SJSA1 (cell line): ENCODE results near the gene ENG. TPM values are rescaled to one million over a fixed set of nuclear protein-coding genes. Genes with fewer than 3 reads are reported as not detected.
A peak's percentile ranks its signal among the peaks of the same experiment; 100 is the strongest.
"Not testable (repeated sequence)": the region's sequence is repeated elsewhere in the genome, so short reads cannot be mapped to it uniquely, and the experiment has no call there.

Source experiments
- DNase-seq, 2 experiments: peaks; one replicate each; pipeline ENCODE4 v3.0.0-alpha.2; 2015 to 2020; ENCODE audit warnings: low spot score in 2 of 2, low read depth in 1 of 2
- H3K27ac ChIP-seq: fragments of 250-450 bp; sonication (Bioruptor Pico); 2 replicates; pipeline ENCODE4 v1.5.1; 2020; ENCODE audit warnings: mild to moderate bottlenecking, moderate library complexity
- H3K27me3 ChIP-seq: fragments of 250-450 bp; sonication (Bioruptor Pico); replicated peaks from 2 replicates; pipeline ENCODE4 v1.5.1; 2020; ENCODE audit warnings: mild to moderate bottlenecking, moderate library complexity
- H3K36me3 ChIP-seq: fragments of 250-450 bp; sonication (Bioruptor Pico); 2 replicates; pipeline ENCODE4 v1.5.1; 2020; ENCODE audit warnings: mild to moderate bottlenecking
- H3K4me1 ChIP-seq: fragments of 250-450 bp; sonication (Bioruptor Pico); replicated peaks from 2 replicates; pipeline ENCODE4 v1.6.1; 2021; ENCODE audit warnings: mild to moderate bottlenecking
- H3K4me3 ChIP-seq: fragments of 250-450 bp; sonication (Bioruptor Pico); 2 replicates; pipeline ENCODE4 v1.5.1; 2020; ENCODE audit warnings: mild to moderate bottlenecking
- H3K9me3 ChIP-seq: fragments of 250-450 bp; sonication (Bioruptor Pico); replicated peaks from 2 replicates; pipeline ENCODE4 v1.5.1; 2020; ENCODE audit warnings: mild to moderate bottlenecking
- total RNA-seq: library from RNA; depleted of rRNA; stranded (reverse); fragments of >200 nt; shearing (Covaris generic); gene quantifications from 2 replicates; pipeline ENCODE4 v1.2.3, GENCODE V29; 2014

The ENG gene
- total RNA-seq, 1 experiment from 2014 or later = 8.7 TPM

DNA sequence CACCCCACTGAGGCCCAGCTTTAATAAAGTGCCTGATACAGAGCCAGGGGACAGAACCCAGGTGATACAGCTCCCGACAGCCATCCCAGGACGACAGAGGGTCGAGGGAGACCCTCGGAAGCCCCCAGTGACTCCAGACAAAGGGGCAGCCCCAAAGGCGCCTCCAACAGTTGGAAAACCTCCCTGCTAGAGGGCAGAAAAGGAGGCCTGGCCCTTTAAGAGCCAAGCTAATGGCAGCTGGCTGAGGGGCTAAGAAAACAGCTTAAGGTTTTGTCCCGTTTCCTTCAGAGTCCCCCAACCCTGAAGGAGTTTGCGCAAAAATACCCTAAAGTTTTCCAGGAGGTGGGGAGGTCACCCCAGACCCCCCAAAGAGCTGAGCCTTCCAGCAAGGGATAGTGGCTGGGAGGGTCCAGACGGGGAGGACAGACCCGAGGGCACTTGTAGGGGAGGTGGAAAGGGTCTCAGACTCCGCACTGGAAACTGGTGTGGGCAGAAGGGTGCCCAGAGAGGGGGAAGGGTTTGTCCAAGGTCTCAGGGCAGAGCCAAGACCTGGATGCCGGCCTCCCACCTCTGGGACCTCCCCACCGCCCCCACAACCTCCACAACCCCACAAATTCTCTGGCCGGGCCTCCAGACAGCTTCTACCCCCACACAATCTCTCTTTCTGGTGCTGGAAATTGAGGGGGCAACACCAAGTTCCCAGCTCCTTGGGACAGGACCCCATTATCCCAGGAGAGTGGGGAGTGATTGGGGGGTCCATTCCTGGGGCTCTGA is 31.2 kb upstream of the ENG start:
- Histone ChIP-seq H3K4me3 (no peak overlapping the region), H3K36me3 (peaks cover 50% of the 10 kb centered on the region), H3K9me3 (no peaks in the 10 kb centered on the region), H3K4me1 (no peaks in the 10 kb centered on the region), H3K27ac (no peak overlapping the region), H3K27me3 (no peaks in the 10 kb centered on the region)
- DNase-seq = no peak

DNA sequence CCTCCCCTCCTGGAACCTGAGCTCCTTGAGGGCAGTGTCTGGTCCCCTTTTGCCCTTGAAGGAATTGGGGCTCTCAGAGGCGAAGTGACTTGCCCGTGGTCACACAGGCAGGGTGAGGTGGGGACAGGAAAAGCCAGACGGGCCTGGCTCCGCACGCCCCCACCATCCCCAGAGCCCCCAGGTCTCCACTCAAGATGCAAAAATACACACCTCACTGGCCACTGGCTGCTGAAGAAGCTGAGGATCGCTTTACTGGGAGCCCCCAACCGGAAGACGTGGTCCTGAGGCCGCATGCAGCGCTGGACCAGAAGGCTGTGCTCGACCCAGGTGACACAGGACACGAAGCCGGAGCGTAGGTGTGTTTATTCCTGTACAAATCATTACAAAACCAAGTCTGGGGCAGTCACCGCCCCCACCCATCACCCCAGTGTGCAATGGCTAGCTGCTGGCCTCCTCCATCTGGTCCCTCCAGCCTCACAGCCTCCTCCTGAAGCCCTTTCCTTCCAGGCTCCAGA is 30.6 kb upstream of the ENG start:
- H3K4me1 ChIP-seq = no peaks in the 10 kb centered on the region
- H3K27me3 ChIP-seq = no peaks in the 10 kb centered on the region
- H3K27ac ChIP-seq = no peak overlapping the region
- H3K4me3 ChIP-seq = no peak overlapping the region
- no peaks in the 10 kb centered on the region for H3K9me3 ChIP-seq
- DNase-seq = no peak
- H3K36me3 ChIP-seq = peaks cover 43% of the 10 kb centered on the region

DNA sequence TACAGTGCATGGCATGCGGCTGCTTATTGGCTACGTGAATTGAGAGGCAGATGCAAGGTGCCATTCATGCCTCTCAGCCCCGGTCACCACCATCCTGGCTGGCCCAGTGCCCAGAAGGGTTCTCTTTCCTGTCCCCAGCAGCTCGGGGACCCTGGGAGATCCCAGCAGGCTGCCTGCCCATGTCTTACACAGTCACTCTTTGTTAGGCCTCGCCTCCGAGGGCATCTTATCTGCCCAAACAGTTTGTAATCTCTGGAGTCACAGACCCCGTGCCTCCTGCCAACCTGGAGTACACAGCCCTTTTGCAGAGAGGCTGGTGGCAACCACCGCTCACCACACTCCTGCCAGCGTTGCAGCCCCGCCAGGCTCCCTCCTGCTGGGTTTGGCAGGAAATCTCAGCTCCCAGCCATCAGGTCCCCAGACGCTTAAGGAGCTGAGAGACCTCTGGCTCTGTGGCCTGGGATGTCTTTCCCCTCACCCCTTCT is 30.0 kb upstream of the ENG start:
- peak in 1 of 2 experiments; percentile 43 for DNase-seq
- Histone ChIP-seq H3K4me3 (no peak overlapping the region), H3K27ac (no peak overlapping the region), H3K9me3 (no peaks in the 10 kb centered on the region), H3K4me1 (no peaks in the 10 kb centered on the region), H3K27me3 (no peaks in the 10 kb centered on the region), H3K36me3 (peaks cover 40% of the 10 kb centered on the region)

DNA sequence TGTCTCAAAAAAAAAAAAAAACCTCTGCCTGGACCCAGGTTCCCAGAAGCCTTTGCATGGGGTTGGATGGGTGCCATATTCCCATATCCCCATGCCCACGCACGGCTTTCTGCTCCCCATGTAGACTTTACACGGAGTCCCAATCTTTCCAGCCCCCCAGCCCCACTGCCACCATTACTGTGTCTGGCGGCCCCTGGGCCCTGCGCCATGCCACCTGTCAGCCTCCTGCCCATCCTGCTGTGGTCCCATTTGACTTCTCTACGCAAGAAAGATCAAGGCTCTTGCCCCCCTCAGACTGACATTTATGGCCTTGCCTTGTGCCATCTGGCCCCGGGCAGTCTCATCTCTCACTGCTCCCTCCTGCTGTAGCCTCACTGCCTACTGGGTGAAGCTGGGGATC is 29.5 kb upstream of the ENG start:
- H3K4me3 ChIP-seq = no peak overlapping the region
- H3K9me3 ChIP-seq = no peaks in the 10 kb centered on the region
- H3K4me1 ChIP-seq = no peaks in the 10 kb centered on the region
- no peak overlapping the region for H3K27ac ChIP-seq
- H3K36me3 ChIP-seq = peaks cover 40% of the 10 kb centered on the region
- DNase-seq = no peak
- no peaks in the 10 kb centered on the region for H3K27me3 ChIP-seq

DNA sequence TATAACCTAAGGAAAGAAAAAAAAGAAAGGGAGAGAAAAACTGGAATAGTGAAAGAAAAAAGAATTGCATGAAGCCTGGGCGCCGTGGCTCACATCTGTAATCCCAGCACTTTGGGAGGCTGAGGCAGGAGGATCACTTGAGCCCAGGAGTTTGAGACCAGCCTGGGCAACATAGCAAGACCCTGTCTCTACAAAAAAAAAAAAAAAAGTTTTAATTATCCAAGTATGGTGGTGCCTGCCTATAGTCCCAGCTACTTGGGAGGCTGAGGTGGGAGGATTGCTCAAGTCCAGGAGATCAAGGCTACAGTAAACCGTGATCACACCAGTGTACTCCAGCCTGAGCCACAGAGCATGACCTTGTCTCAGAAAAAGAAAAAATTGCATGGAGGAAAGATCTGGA is 27.3 kb upstream of the ENG start:
- peaks cover 14% of the 10 kb centered on the region for H3K4me1 ChIP-seq
- not testable (repeated sequence) for H3K27ac ChIP-seq, DNase-seq, H3K9me3 ChIP-seq, H3K4me3 ChIP-seq, H3K27me3 ChIP-seq
- H3K36me3 ChIP-seq = peaks cover 24% of the 10 kb centered on the region

DNA sequence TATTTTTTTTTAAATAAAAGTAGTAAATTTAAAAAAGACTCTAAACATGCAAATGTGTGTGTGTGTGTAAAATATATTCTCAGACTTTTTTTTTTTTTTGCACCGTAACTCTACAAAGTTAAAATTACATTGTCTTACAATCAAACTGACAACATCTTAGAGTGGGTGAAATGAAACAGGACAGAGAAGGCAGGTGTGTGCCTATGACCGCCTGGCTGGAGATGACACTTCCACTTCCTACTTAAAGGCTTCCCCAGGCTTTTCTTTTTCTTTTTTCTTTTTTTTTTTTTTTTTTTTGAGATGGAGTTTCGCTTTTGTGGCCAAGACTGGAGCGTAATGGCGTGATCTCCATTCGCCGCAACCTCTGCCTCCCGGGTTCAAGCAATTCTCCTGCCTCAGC is 25.7 kb upstream of the ENG start:
- H3K27ac ChIP-seq = no peak overlapping the region
- H3K36me3 ChIP-seq = peaks cover 10% of the 10 kb centered on the region
- no peak for DNase-seq
- H3K27me3 ChIP-seq = no peaks in the 10 kb centered on the region
- H3K9me3 ChIP-seq = no peaks in the 10 kb centered on the region
- peaks cover 15% of the 10 kb centered on the region for H3K4me1 ChIP-seq
- H3K4me3 ChIP-seq = no peak overlapping the region

DNA sequence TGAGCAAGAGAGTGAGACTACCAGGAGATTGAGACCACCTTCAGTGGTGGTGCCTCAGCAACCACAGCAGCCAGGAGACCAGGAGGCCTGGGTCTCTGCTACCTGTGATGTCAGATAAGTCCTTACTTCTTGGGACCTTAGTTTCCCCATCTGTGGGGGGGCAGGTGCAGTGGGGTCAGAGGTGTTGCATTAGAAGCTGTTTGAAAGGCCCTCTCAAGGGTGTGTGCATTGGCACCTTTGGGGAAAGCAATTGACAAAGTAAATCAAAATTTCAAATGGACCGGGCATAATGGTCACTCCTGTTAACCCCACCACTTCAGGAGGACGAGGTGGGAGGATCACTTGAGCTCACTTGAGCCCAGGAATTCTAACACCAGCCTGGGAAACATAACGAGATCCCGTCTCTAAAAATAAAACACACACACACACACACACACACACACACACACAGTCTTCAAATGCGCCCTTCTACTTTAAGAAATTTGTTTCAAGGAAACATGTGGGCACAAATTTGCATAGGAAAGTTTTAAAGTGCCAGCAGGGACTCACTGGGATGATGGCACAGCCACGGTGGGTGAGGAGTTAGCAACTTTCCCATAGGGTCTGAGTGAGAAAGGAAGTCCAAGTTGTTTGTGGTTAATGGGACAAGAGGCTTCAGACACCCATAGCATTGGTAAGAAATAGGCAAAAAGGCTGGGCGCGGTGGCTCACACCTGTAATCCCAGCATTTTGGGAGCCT is 24.4 kb upstream of the ENG start:
- H3K4me3 ChIP-seq = no peak overlapping the region
- no peak for DNase-seq
- H3K4me1 ChIP-seq = peaks cover 15% of the 10 kb centered on the region
- H3K36me3 ChIP-seq = 0 out of 2 replicates have a peak, but pooled peaks cover 3% of the 10 kb centered on the region
- no peaks in the 10 kb centered on the region for H3K9me3 ChIP-seq
- H3K27ac ChIP-seq = no peak overlapping the region
- no peaks in the 10 kb centered on the region for H3K27me3 ChIP-seq

DNA sequence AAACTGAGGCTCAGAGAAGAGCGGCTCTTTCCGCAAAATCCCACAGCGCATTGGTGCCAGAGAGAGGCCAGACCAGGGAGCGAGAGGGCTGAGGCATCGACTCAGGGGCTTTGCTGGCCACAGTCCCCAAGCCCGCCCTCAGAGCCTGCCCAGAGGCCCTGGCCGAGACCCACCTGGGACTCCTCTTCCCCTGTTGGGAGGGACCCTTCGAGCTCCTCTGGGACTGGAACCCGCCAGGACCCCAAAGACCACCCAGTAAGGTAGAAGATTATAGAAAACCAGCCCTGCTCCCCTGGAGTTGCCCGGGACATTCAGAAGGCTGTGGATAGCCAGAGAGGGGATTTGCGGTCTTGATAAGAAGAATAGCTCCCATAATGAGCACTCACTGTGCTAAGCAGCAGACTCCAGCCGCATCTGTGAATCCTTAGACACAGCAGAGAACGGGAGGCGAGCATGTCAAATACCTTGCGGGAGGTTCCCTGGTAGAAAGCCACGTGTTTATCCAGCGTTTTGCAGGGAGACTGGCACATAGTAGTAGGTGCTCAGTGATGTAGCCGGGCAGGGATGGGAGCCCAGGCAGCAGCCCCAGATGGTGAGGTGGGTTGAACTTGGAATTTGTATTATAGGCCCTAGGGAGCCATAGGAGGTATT is 23.7 kb upstream of the ENG start:
- Histone ChIP-seq H3K4me3 (peak overlapping the region; percentile 39), H3K4me1 (peaks cover 15% of the 10 kb centered on the region), H3K9me3 (no peaks in the 10 kb centered on the region), H3K27ac (peak overlapping the region; percentile 17; the same call in 1 of the 2 replicates), H3K36me3 (0 out of 2 replicates have a peak, but pooled peaks cover 3% of the 10 kb centered on the region), H3K27me3 (no peaks in the 10 kb centered on the region)
- peak in 1 of 2 experiments; percentile 31 for DNase-seq

DNA sequence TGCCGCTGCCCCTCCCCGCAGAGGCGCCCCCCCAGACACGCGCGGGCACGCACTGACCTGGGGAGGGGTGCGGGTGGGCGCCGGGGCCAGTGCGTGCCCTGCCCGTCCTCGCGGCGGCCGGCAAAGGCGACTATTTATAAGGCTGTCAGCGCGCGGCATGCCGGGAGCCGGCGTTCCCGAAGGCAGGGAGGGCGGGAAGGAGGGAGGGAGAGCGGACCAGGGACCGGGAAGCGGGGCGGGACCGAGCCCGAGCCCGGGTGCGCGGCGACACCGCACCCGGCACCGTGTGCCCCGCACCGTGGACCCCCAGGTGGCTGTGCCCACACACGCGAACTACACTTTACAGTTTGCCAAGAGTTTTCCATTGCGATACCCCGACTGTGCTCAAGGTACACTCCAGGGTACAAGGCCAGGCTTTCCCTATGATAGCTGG is 23.1 kb upstream of the ENG start, which contains the start of gene AK1:
TSS of gene AK1 (minus strand) at position 110 of the 433 bp plus-strand sequence. CDS start 3,058 bp downstream, outside the sequence.
- Histone ChIP-seq H3K4me1 (peaks cover 15% of the 10 kb centered on the region), H3K27ac (peak within 1 kb of the TSS; percentile 26), H3K36me3 (0 out of 2 replicates have a peak, but pooled peaks cover 3% of the 10 kb centered on the region), H3K27me3 (no peaks in the 10 kb centered on the region), H3K9me3 (no peaks in the 10 kb centered on the region), H3K4me3 (peak within 1 kb of the TSS; percentile 39)
- peak; percentile 26 to 75 for DNase-seq

DNA sequence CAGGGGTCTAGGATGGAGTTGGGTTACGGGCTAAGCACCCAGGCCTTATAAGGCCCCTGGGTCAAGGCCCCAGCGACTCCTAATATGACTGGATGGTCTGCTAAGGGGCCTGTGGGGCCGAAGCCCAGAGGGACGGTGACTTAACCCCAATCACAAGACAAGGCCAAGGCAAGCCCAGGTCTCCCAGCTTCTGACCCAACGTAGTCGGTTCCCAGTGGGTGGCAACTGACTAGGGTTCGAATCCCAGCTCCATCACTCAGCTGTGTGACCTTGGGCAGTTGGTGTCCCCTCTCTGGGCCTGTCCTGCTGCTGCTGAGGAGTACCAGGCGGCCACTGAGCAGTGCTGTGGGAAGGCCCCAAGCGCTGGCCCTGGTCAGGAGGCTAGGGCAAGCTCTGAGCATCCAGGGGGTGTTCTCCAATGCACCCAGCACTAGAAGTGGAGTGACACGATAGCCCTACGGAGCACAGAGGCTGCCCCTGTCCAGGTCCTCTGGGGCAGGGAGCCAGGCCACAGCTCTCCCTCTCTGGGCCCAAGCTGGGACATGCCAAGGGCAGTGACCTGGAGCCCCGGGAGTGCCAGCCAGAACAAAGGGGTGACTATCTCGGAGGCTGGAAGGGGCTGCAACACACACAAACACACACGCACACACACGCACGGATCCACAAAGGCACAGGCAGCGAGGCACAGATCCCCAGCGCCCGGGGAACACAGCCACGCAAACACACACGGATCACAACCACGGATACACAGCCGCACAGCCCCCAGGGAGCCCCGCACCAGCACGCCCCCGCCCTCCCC is 22.5 kb upstream of the ENG start:
- Histone ChIP-seq H3K4me1 (peaks cover 15% of the 10 kb centered on the region), H3K27ac (peak overlapping the region; percentile 26; the same call in 1 of the 2 replicates), H3K9me3 (no peaks in the 10 kb centered on the region), H3K27me3 (no peaks in the 10 kb centered on the region), H3K4me3 (peak overlapping the region; percentile 39), H3K36me3 (peaks cover 3% of the 10 kb centered on the region; the same call in 1 of the 2 replicates)
- peak in 1 of 2 experiments; percentile 39 for DNase-seq

DNA sequence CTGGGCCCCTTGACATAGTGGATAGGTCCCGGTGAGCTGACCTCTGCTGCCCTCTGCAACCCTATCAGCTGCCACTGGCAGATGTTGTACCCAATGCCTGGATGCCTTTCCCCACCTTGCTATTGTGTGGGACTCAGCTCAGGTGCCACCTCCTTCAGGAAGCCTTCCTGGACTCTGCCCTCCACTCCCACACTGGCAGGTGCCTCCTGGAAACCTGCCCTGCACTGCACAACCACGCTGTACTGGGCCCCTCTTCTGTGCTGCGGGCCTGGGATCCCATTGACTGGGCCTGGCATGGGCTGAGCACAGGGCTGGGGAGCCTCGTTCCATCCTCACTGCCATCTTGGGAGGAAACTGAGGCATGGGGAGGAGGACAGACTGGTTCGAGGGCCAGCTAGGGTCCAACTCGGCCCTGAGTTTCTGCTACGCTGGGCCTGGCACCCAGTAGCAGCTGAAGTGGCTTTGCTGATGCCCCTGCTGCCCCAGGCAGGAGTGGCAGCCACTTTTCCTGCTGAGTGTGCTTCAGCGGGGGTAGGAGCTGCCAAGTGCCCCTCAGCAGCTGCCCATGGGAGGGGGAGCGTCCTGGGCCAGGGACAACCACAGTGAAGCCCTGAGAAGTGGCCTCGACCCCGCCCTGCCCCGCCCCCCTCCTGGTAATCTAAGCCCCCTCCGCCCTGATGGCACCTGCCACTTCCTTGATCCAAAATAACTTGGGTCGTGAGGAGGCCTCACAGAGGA is 21.7 kb upstream of the ENG start:
- H3K36me3 ChIP-seq = peaks cover 8% of the 10 kb centered on the region; the same call in 1 of the 2 replicates
- peaks cover 15% of the 10 kb centered on the region for H3K4me1 ChIP-seq
- no peak overlapping the region for H3K27ac ChIP-seq
- H3K9me3 ChIP-seq = no peaks in the 10 kb centered on the region
- H3K27me3 ChIP-seq = no peaks in the 10 kb centered on the region
- DNase-seq = peak in 1 of 2 experiments; percentile 37
- H3K4me3 ChIP-seq = no peak overlapping the region

DNA sequence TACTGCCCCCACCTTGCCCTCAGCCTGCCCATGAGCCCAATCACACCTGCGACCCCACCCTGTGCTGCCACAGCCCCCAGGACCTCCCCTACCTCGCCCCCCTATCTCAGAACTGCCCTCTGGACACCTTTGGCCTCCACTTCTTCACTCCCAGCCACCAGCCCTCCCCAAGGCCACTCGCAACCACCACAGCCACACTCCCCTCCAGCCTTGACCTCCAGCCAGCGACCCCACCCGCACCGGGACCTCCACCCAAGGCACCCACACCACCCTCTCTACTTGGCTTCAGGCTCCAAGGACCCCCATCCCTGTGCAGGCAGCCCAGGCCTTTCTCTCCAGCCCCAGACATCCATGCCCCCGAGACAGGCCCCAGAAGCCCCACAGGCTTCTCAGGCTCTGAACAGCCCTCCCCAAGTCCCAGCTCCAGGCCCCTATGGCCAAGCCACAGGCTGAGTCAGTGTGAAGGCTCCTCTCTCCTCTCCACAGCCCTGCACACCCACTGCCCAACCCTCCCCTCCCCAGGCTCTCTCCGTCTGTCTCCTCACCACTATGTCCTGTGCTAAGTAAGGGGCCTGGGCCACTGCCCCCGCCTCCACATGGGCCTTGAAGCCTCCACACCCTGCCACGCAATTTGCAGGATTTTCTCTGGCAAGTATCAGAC is 21.0 kb upstream of the ENG start:
- Histone ChIP-seq H3K27ac (no peak overlapping the region), H3K27me3 (no peaks in the 10 kb centered on the region), H3K9me3 (no peaks in the 10 kb centered on the region), H3K36me3 (peaks cover 11% of the 10 kb centered on the region; the same call in 1 of the 2 replicates), H3K4me3 (no peak overlapping the region), H3K4me1 (peaks cover 15% of the 10 kb centered on the region)
- DNase-seq = no peak
